A673 (cell line): ENCODE measurements around the gene ZNF500. TPM values are rescaled to one million over a fixed set of nuclear protein-coding genes. Genes with fewer than 3 reads are reported as not detected.

Source experiments
- BruUV-seq: library from RNA; stranded (reverse); fragments of 400-500 nt; replicated peaks from 2 replicates; lab custom pipeline; 2021; lab: Mats Ljungman, UMichigan
- CTCF ChIA-PET: fragments of 300-600 bp; sonication (Branson Sonifier 250); formaldehyde crosslinking; loops from one replicate; lab custom pipeline; 2022; ENCODE audit warnings: antibody characterized with exemption; lab: Charles Lee
- POLR2A ChIA-PET: fragments of 300-600 bp; sonication (Branson Sonifier 250); formaldehyde crosslinking; loops from one replicate; lab custom pipeline; 2022; ENCODE audit warnings: antibody characterized with exemption; ENCODE audit not compliant: low non-redundant PET; lab: Charles Lee
- DNase-seq: peaks from one replicate; pipeline ENCODE4 v3.0.0-alpha.2; 2015; ENCODE audit warnings: low spot score
- H3K27ac ChIP-seq: fragments of 200-600 bp; sonication (generic); 2 replicates; pipeline ENCODE4 v1.5.1; 2016; ENCODE audit warnings: mixed run types, low read depth, mild to moderate bottlenecking, mixed read lengths, antibody characterized with exemption, low read length; ENCODE audit not compliant: poor library complexity, severe bottlenecking
- H3K27me3 ChIP-seq: fragments of 200-600 bp; sonication (generic); replicated peaks from 2 replicates; pipeline ENCODE4 v1.6.1; 2017; ENCODE audit warnings: mixed run types, low read depth, mild to moderate bottlenecking, mixed read lengths, antibody characterized with exemption, low read length; ENCODE audit not compliant: insufficient read depth, poor library complexity
- H3K36me3 ChIP-seq: fragments of 200-600 bp; sonication (generic); 2 replicates; pipeline ENCODE4 v1.6.1; 2016; ENCODE audit warnings: mixed run types, mild to moderate bottlenecking, mixed read lengths, antibody characterized with exemption, low read length; ENCODE audit not compliant: insufficient read depth, poor library complexity, severe bottlenecking
- H3K4me1 ChIP-seq: fragments of 200-600 bp; sonication (generic); 2 replicates; pipeline ENCODE4 v1.6.1; 2017; ENCODE audit warnings: mixed run types, mild to moderate bottlenecking, mixed read lengths, antibody characterized with exemption, low read length; ENCODE audit not compliant: insufficient read depth, poor library complexity, severe bottlenecking
- H3K4me3 ChIP-seq: fragments of 200-600 bp; sonication (generic); 2 replicates; pipeline ENCODE4 v1.5.1; 2016; ENCODE audit warnings: low read depth, mixed run types, mild to moderate bottlenecking, mixed read lengths, low read length; ENCODE audit not compliant: poor library complexity, severe bottlenecking
- H3K9me3 ChIP-seq: fragments of 200-600 bp; sonication (generic); 2 replicates; pipeline ENCODE4 v1.6.1; 2016; ENCODE audit warnings: mixed run types, low read depth, mild to moderate bottlenecking, mixed read lengths, antibody characterized with exemption, low read length; ENCODE audit not compliant: poor library complexity, severe bottlenecking
- CTCF ChIP-seq: fragments of 300-800, 200-600 bp; sonication (generic); conservative IDR thresholded peaks from 2 replicates; pipeline ENCODE4 v1.5.1; 2017; ENCODE audit warnings: low read depth, mild to moderate bottlenecking, antibody characterized with exemption, low read length, moderate library complexity, mixed read lengths
- EZH2 ChIP-seq: fragments of 200-600 bp; sonication (generic); IDR thresholded peaks from 2 replicates; pipeline ENCODE4 v1.6.1; 2017; ENCODE audit warnings: borderline replicate concordance, low read depth, mild to moderate bottlenecking, mixed read lengths, antibody characterized with exemption, low read length; ENCODE audit not compliant: poor library complexity, severe bottlenecking
- intact Hi-C: fragments of 100-400 bp; cut with micrococcal nuclease; formaldehyde crosslinking; loops from one replicate; pipeline ENCODE4 v1.10.0; 2022; ENCODE audit not compliant: unreplicated experiment
- total RNA-seq: library from RNA; stranded (reverse); gene quantifications from 2 replicates; pipeline ENCODE4 v1.2.3, GENCODE V29; 2021

The ZNF500 gene
- total RNA-seq, 1 experiment from 2014 or later, result 16.8 TPM

DNA sequence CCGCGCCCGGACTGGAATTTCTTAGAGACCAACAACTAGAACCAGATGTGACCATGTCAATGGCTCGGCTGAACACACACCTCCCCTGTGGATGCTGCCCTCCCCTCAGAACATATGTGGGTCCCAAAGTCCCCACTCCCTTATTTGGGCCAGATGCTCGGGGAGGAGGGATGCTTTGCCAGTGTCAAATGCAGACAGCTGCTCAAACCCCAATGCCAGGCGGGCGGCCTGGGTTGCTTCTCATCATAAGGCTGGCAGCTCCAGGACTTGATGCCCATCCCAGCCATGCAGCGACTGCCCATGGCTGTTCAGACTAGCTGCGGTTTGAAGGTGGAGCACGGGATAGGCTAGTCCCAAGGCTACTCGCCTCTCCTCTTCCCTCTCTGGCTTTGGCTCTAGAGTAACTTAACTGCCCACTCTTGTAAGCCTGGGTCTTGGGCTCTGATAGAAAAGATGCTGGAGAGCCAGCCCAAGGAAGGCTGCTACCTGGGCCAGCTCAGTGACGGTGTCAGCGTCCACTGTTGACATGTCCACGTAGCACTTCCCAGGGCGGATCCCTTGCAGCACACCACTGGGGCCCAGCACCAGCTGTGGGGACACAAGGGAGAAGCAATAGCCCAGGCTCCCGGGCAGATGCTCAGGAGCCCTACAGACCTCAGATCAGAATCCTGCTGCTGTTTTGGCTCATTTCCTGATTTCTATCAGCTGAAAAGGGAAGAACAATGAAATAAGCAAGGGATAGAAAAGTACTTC, 46.5 kb upstream of the ZNF500 start:
- CTCF ChIA-PET, result no interaction called here
- Histone ChIP-seq H3K27ac (no peak overlapping the region), H3K4me1 (no peaks in the 10 kb centered on the region), H3K4me3 (no peak overlapping the region), H3K9me3 (no peaks in the 10 kb centered on the region), H3K36me3 (peaks cover 56% of the 10 kb centered on the region), H3K27me3 (no peaks in the 10 kb centered on the region)
- DNase-seq, result no peak
- intact Hi-C loops, result no loop called here
- no TSS peak for BruUV-seq
- POLR2A ChIA-PET, result no interaction called here
- no peak for TF ChIP-seq EZH2
- TF ChIP-seq CTCF, result no peak

- DNase-seq, result no peak
- TSS peak; percentile 11 for BruUV-seq
- intact Hi-C loops, result no loop called here
- POLR2A ChIA-PET, result interaction anchor here (0.6 kb wide), 1 partner anchor 55 kb away, joined by 4 read pairs; no protein-coding TSS in a partner anchor
- H3K9me3 ChIP-seq, result no peaks in the 10 kb centered on the region
- H3K4me1 ChIP-seq, result no peaks in the 10 kb centered on the region
- CTCF ChIA-PET, result no interaction called here
- no peaks in the 10 kb centered on the region for H3K27me3 ChIP-seq
- no peak overlapping the region for H3K4me3 ChIP-seq
- no peak overlapping the region for H3K27ac ChIP-seq
- TF ChIP-seq CTCF, result no peak
- no peak for TF ChIP-seq EZH2
- peaks cover 59% of the 10 kb centered on the region for H3K36me3 ChIP-seq
These were observed 44.8 kb upstream of the ZNF500 start for GRCh38 chr16:4811773-4812172.

GRCh38 chr16:4811242-4811641, 44.3 kb upstream of the ZNF500 start:
- no TSS peak for BruUV-seq
- Histone ChIP-seq H3K27ac (no peak overlapping the region), H3K36me3 (peaks cover 57% of the 10 kb centered on the region), H3K9me3 (no peaks in the 10 kb centered on the region), H3K27me3 (no peaks in the 10 kb centered on the region), H3K4me3 (no peak overlapping the region), H3K4me1 (no peaks in the 10 kb centered on the region)
- intact Hi-C loops, result no loop called here
- no peak for TF ChIP-seq EZH2
- no peak for TF ChIP-seq CTCF
- DNase-seq, result no peak
- ChIA-PET POLR2A (no interaction called here), CTCF (no interaction called here)
